ENCODE data around the gene SLC39A7.

Gene SLC39A7

GRCh38 chr6:33199687-33200218 lies 914 bp upstream of the SLC39A7 start:
- CTCF ChIA-PET, result interaction anchor here (1.0 to 4.1 kb wide), 5 partner anchors 9 to 79 kb away, joined by 4 to 20 read pairs (median 4); no protein-coding TSS in a partner anchor
- peaks cover 61% of the 10 kb centered on the region for H3K36me3 Mint-ChIP-seq
- H3K27me3 Mint-ChIP-seq, result no peaks in the 10 kb centered on the region
- DNase-seq, result peak; percentile 87
- peaks cover 65% of the 10 kb centered on the region for H3K4me1 Mint-ChIP-seq
- H3K27ac Mint-ChIP-seq, result peak overlapping the region; percentile 88
- H3K4me3 Mint-ChIP-seq, result peak overlapping the region; percentile 98
- no peaks in the 10 kb centered on the region for H3K9me3 Mint-ChIP-seq

DNA sequence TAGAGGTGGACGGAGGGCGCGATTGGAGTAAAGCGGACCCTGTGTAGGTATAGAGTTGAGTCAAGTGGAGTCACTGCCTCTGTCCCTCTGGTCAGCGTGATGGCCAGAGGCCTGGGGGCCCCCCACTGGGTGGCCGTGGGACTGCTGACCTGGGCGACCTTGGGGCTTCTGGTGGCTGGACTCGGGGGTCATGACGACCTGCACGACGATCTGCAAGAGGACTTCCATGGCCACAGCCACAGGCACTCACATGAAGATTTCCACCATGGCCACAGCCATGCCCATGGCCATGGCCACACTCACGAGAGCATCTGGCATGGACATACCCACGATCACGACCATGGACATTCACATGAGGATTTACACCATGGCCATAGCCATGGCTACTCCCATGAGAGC lies 479 bp downstream of the SLC39A7 start:
- H3K27me3 Mint-ChIP-seq, result no peaks in the 10 kb centered on the region
- CTCF ChIA-PET, result no interaction called here
- H3K4me1 Mint-ChIP-seq, result peaks cover 77% of the 10 kb centered on the region
- no peaks in the 10 kb centered on the region for H3K9me3 Mint-ChIP-seq
- H3K27ac Mint-ChIP-seq, result peak overlapping the region; percentile 98
- no peak for DNase-seq
- H3K36me3 Mint-ChIP-seq, result peaks cover 47% of the 10 kb centered on the region
- peak overlapping the region; percentile 98 for H3K4me3 Mint-ChIP-seq

DNA sequence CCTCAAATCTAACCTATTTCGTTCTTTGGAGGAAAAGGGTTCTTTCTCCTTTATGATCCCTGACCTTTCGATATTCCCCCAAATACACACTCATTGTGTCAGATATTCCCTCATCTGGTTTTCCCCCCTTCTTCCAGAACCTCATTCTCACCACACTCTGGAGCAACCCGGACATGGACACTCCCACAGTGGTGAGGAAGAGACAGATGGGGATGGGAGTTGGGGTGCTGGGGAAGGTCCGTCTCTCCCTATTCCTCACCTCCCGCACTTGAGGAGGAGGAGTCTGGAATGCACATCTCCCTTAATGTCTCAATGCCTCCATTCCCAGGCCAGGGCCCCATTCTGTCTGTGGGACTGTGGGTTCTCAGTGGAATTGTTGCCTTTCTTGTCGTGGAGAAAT lies 1.3 kb downstream of the SLC39A7 start:
- Mint-ChIP-seq H3K9me3 (no peaks in the 10 kb centered on the region), H3K4me1 (peaks cover 79% of the 10 kb centered on the region), H3K36me3 (peaks cover 41% of the 10 kb centered on the region), H3K27ac (no peak overlapping the region), H3K4me3 (peak overlapping the region; percentile 98), H3K27me3 (no peaks in the 10 kb centered on the region)
- no peak for DNase-seq
- CTCF ChIA-PET, result no interaction called here

DNA sequence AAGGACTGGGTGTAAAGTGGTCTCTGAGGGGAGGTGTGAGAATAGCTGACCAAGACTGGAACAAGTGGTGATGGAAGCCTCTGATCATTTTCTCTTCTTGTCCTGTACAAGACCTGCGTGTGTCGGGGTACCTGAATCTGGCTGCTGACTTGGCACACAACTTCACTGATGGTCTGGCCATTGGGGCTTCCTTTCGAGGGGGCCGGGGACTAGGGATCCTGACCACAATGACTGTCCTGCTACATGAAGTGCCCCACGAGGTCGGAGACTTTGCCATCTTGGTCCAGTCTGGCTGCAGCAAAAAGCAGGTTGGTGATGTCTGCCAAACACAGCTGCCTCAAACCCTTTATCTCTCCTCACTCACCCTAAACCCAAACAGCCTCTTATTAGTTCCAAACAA lies 2.1 kb downstream of the SLC39A7 start:
- peaks cover 76% of the 10 kb centered on the region for H3K4me1 Mint-ChIP-seq
- CTCF ChIA-PET, result no interaction called here
- peak overlapping the region; percentile 39 for H3K4me3 Mint-ChIP-seq
- H3K36me3 Mint-ChIP-seq, result peaks cover 35% of the 10 kb centered on the region
- no peak overlapping the region for H3K27ac Mint-ChIP-seq
- H3K27me3 Mint-ChIP-seq, result no peaks in the 10 kb centered on the region
- no peak for DNase-seq
- H3K9me3 Mint-ChIP-seq, result no peaks in the 10 kb centered on the region

GRCh38 chr6:33203443-33204164 lies 2.9 kb downstream of the SLC39A7 start:
- Mint-ChIP-seq H3K27ac (peak overlapping the region; percentile 7), H3K4me3 (peak overlapping the region; percentile 90), H3K27me3 (no peaks in the 10 kb centered on the region), H3K4me1 (peaks cover 69% of the 10 kb centered on the region), H3K36me3 (peaks cover 31% of the 10 kb centered on the region), H3K9me3 (no peaks in the 10 kb centered on the region)
- no peak for DNase-seq
- CTCF ChIA-PET, result interaction anchor here (3.3 kb wide), 1 partner anchor 45 kb away, joined by 27 read pairs; no protein-coding TSS in a partner anchor

DNA sequence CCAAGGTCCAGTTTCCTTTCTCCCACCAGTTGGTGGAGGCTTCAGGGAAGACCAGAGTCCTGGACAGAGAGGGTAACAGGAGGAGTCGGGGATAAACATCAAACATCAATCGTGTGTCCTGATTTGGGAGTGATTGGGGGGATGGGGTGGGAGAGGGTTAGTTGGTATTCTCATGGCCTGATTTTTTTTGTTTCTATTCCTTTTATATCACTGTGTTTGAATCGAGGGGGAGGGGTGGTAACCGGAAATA lies 3.4 kb downstream of the SLC39A7 start:
- Mint-ChIP-seq H3K27me3 (no peaks in the 10 kb centered on the region), H3K4me3 (peak overlapping the region; percentile 90), H3K4me1 (peaks cover 69% of the 10 kb centered on the region), H3K9me3 (no peaks in the 10 kb centered on the region), H3K27ac (peak overlapping the region; percentile 81), H3K36me3 (peaks cover 33% of the 10 kb centered on the region)
- CTCF ChIA-PET, result interaction anchor here (3.3 kb wide), 1 partner anchor 44 kb away, joined by 27 read pairs; no protein-coding TSS in a partner anchor
- no peak for DNase-seq

DNA sequence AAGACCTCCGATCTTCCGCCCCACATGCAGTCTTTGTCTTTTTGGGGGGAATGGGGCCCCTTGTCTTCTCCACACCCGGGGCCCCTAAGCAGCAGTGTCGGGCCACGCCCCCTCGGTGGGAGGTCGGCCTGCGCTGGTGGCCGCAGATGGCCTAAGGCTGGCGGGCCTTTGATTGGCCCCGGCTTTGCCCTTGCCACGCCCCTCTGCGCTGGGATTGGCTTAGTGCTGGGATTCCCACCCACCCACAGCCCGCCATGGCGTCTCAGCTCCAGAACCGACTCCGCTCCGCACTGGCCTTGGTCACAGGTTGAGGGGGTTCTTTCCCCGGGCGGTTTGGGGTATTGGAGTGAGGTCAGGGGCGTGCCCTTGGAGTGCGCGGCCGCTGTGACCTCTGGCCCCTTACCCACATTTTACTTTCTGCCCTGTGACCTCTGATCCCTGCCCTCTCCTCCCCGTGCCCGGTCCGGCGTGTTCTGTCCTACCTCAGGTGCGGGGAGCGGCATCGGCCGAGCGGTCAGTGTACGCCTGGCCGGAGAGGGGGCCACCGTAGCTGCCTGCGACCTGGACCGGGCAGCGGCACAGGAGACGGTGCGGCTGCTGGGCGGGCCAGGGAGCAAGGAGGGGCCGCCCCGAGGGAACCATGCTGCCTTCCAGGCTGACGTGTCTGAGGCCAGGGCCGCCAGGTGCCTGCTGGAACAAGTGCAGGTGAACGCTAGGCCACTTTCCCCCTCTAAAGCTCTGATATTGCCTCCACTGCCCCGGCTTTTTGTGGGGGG lies 3.9 kb downstream of the SLC39A7 start, which contains the start of gene HSD17B8:
TSS of gene HSD17B8 (plus strand) at position 241 of the 776 bp plus-strand sequence. CDS start at position 255, 14 bp downstream.
- H3K27ac Mint-ChIP-seq, result peak within 1 kb of the TSS; percentile 81
- H3K4me3 Mint-ChIP-seq, result peak within 1 kb of the TSS; percentile 90
- peak; percentile 96 for DNase-seq
- peaks cover 38% of the 10 kb centered on the region for H3K36me3 Mint-ChIP-seq
- no peaks in the 10 kb centered on the region for H3K9me3 Mint-ChIP-seq
- H3K27me3 Mint-ChIP-seq, result no peaks in the 10 kb centered on the region
- peaks cover 69% of the 10 kb centered on the region for H3K4me1 Mint-ChIP-seq
- CTCF ChIA-PET, result interaction anchor here (3.3 kb wide), 1 partner anchor 44 kb away, joined by 27 read pairs; no protein-coding TSS in a partner anchor

DNA sequence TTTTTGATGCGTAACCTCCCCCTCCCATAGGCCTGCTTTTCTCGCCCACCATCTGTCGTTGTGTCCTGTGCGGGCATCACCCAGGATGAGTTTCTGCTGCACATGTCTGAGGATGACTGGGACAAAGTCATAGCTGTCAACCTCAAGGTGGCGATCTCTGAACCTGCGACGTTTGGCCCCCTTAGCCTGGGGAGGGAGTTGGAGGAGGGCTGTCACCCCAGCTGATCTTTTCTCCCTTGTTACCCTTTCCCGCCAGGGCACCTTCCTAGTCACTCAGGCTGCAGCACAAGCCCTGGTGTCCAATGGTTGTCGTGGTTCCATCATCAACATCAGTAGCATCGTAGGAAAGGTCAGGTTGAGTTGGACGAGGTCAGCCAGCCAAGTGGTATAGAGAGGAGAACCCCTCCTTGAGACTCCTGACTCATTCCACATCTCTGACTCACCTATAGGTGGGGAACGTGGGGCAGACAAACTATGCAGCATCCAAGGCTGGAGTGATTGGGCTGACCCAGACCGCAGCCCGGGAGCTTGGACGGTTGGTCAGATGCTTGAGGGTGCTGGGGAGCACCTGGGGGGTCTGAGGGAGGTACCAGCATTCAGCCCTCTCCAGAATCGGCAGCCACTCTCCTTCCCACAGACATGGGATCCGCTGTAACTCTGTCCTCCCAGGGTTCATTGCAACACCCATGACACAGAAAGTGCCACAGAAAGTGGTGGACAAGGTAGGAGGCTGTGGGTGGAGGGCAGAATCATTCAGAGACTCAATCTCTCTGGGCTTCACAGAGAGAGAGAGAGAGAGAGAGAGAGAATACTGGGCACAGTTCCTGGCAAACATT lies 4.7 kb downstream of the SLC39A7 start:
- H3K9me3 Mint-ChIP-seq, result no peaks in the 10 kb centered on the region
- peaks cover 45% of the 10 kb centered on the region for H3K36me3 Mint-ChIP-seq
- H3K4me3 Mint-ChIP-seq, result peak overlapping the region; percentile 90
- CTCF ChIA-PET, result interaction anchor here (3.3 kb wide), 1 partner anchor 43 kb away, joined by 27 read pairs; no protein-coding TSS in a partner anchor
- no peaks in the 10 kb centered on the region for H3K27me3 Mint-ChIP-seq
- H3K4me1 Mint-ChIP-seq, result peaks cover 70% of the 10 kb centered on the region
- no peak for DNase-seq
- H3K27ac Mint-ChIP-seq, result peak overlapping the region; percentile 62

GRCh38 chr6:33206027-33206863 lies 5.6 kb downstream of the SLC39A7 start:
- H3K27me3 Mint-ChIP-seq, result no peaks in the 10 kb centered on the region
- H3K4me1 Mint-ChIP-seq, result peaks cover 68% of the 10 kb centered on the region
- peak overlapping the region; percentile 90 for H3K4me3 Mint-ChIP-seq
- H3K36me3 Mint-ChIP-seq, result peaks cover 48% of the 10 kb centered on the region
- no peak for DNase-seq
- no peaks in the 10 kb centered on the region for H3K9me3 Mint-ChIP-seq
- H3K27ac Mint-ChIP-seq, result peak overlapping the region; percentile 5
- CTCF ChIA-PET, result interaction anchor here (3.3 kb wide), 1 partner anchor 42 kb away, joined by 27 read pairs; no protein-coding TSS in a partner anchor

DNA sequence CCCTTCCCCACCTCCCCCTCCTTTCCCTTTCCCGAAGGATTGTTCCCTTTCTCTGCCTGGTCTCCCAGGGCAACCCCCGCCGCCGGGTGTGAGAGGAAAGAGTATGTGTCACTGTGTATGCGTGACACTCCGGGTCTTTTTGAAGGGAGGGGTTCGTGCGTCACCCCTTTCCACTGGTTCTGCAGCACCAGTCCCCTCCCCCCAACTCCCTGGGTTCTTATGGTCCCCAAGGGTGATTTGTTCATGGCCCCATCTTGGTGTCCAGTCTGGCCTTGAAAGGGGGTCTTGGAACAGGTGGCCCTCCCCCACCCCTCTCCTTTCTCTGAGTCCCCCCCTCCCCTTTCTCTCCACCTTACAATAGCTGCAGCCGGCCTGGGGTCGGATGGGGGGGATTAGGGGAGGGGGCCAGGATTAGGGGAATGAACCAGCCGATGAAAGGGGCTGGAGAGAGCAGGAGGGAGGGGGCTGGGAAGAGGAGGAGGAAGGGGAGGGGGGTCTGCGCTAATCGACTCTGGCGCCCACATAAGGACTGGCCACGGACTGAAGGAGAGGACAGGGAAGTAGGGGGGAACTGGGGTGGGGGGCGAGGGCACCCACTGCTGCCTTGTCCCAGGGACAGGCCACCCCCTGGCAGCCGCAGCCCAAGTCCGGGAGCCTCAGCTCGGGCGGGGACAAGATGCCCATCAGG lies 6.3 kb downstream of the SLC39A7 start:
- peaks cover 2% of the 10 kb centered on the region for H3K27me3 Mint-ChIP-seq
- H3K9me3 Mint-ChIP-seq, result no peaks in the 10 kb centered on the region
- peaks cover 45% of the 10 kb centered on the region for H3K36me3 Mint-ChIP-seq
- CTCF ChIA-PET, result no interaction called here
- no peak for DNase-seq
- peaks cover 61% of the 10 kb centered on the region for H3K4me1 Mint-ChIP-seq
- H3K4me3 Mint-ChIP-seq, result peak overlapping the region; percentile 84
- H3K27ac Mint-ChIP-seq, result no peak overlapping the region

DNA sequence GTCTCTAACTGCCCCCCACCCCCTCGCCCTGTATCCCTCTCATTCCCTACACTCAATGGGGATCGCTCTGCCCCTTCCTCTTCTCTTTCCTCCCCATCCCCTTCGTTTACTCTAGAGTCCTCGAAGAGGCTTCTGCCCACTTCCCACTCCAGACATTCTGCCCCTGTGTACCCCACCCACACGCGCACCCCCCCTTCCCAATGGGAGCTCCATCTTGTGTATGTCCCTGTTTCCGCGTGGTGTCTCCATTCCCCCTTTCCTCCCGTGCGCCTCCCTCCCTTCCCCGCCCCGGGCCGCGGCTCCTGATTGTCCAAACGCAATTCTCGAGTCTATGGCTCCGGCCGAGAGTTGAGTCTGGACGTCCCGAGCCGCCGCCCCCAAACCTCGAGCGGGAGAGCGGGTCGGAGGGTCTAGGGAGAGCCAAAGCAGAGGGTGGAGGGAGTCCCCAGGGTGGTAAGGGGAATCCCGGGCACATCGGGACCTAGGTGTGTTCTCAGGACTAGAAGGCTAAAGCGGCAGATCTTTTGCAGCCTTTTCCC lies 7.0 kb downstream of the SLC39A7 start:
- no peaks in the 10 kb centered on the region for H3K9me3 Mint-ChIP-seq
- peaks cover 61% of the 10 kb centered on the region for H3K4me1 Mint-ChIP-seq
- peaks cover 44% of the 10 kb centered on the region for H3K36me3 Mint-ChIP-seq
- peaks cover 8% of the 10 kb centered on the region for H3K27me3 Mint-ChIP-seq
- peak overlapping the region; percentile 86 for H3K27ac Mint-ChIP-seq
- CTCF ChIA-PET, result interaction anchor here (1.3 to 2.1 kb wide), 3 partner anchors 10 to 46 kb away, joined by 3 to 9 read pairs (median 7); no protein-coding TSS in a partner anchor
- H3K4me3 Mint-ChIP-seq, result peak overlapping the region; percentile 84
- no peak for DNase-seq
